GM12878 (cell line): ENCODE results near the gene CRYBA2. TPM values are rescaled to one million over a fixed set of nuclear protein-coding genes. Genes with fewer than 3 reads are reported as not detected.

Experiments used
- ATAC-seq: fragments of 200-7000 bp; cut with Tn5 transposase; 3 replicates; pipeline ENCODE4 v1.9.1; 2020; ENCODE audit warnings: mild to moderate bottlenecking, moderate library complexity
- BruUV-seq: library from RNA; stranded (reverse); fragments of 400-500 nt; replicated peaks from 2 replicates; lab custom pipeline; 2021; lab: Mats Ljungman, UMichigan
- CTCF ChIA-PET: fragments of 300-600 bp; sonication (Branson Sonifier 250); formaldehyde crosslinking; extraction: SDS; loops from one replicate; lab custom pipeline; 2021; ENCODE audit warnings: inconsistent platforms; lab: Yijun Ruan, JAX
- POLR2A ChIA-PET: fragments of 350-600 bp; formaldehyde crosslinking; extraction: SDS; loops from one replicate; lab custom pipeline; 2021; ENCODE audit warnings: inconsistent platforms; lab: Charles Lee
- RAD21 ChIA-PET: fragments of 300-600 bp; sonication (Branson Sonifier 250); formaldehyde crosslinking; loops from one replicate; lab custom pipeline; 2023; ENCODE audit warnings: antibody characterized with exemption; ENCODE audit not compliant: unreplicated experiment; lab: Charles Lee
- SMC1A ChIA-PET: fragments of 300-600 bp; sonication (Branson Sonifier 250); formaldehyde crosslinking; loops from one replicate; lab custom pipeline; 2023; ENCODE audit not compliant: unreplicated experiment, uncharacterized antibody; lab: Charles Lee
- DNase-seq: peaks from one replicate; pipeline ENCODE4 v3.0.0-alpha.2; 2011; ENCODE audit warnings: low read depth, low spot score
- FAIRE-seq: peaks from 3 replicates; lab custom pipeline; 2011; peaks lifted over from hg19 to GRCh38; lab: Jason Lieb, UNC
- H2AFZ ChIP-seq: 2 replicates; pipeline ENCODE4 v1.6.0; 2011; ENCODE audit warnings: low read depth, low read length, control low read depth; ENCODE audit not compliant: control insufficient read depth
- H3K27ac ChIP-seq: 2 replicates; pipeline ENCODE4 v1.5.1; 2011; ENCODE audit warnings: control low read depth; ENCODE audit not compliant: control insufficient read depth, insufficient read depth
- H3K27me3 ChIP-seq, 2 experiments: replicated peaks in 1 of 2; 2 replicates each; pipeline versions ENCODE4 v1.6.0 to v1.6.1; 2011; ENCODE audit warnings: low read length in 1 of 2; ENCODE audit not compliant: control insufficient read depth in 2 of 2, insufficient read depth in 2 of 2
- H3K36me3 ChIP-seq, 2 experiments: 2 replicates each; pipeline ENCODE4 v1.5.1; 2011; ENCODE audit warnings: low read length in 1 of 2; ENCODE audit not compliant: control insufficient read depth in 2 of 2, insufficient read depth in 2 of 2
- H3K4me1 ChIP-seq: 2 replicates; pipeline ENCODE4 v1.6.1; 2011; ENCODE audit warnings: mild to moderate bottlenecking, low read length, moderate library complexity, mixed read lengths; ENCODE audit not compliant: control insufficient read depth, insufficient read depth
- H3K4me2 ChIP-seq: 2 replicates; pipeline ENCODE4 v1.6.0; 2011; ENCODE audit warnings: control low read depth; ENCODE audit not compliant: control insufficient read depth, insufficient read depth
- H3K4me3 ChIP-seq: fragments of 200-600 bp; sonication (generic); 2 replicates; pipeline ENCODE4 v1.5.1; 2016
- H3K79me2 ChIP-seq: 2 replicates; pipeline ENCODE4 v1.6.0; 2011; ENCODE audit warnings: low read length; ENCODE audit not compliant: control insufficient read depth, insufficient read depth
- H3K9ac ChIP-seq: 2 replicates; pipeline ENCODE4 v1.8.0; 2011; ENCODE audit warnings: low read length, control low read depth, mixed read lengths; ENCODE audit not compliant: control insufficient read depth, insufficient read depth
- H3K9me3 ChIP-seq: replicated peaks from 3 replicates; pipeline ENCODE4 v1.5.1; 2011; ENCODE audit warnings: mild to moderate bottlenecking, low read length; ENCODE audit not compliant: control insufficient read depth, insufficient read depth
- H4K20me1 ChIP-seq: 2 replicates; pipeline ENCODE4 v1.6.0; 2011; ENCODE audit not compliant: control insufficient read depth, insufficient read depth
- BCLAF1 ChIP-seq: fragments of 450-650 bp; IDR thresholded peaks from 2 replicates; pipeline ENCODE4 v1.6.1; 2017; ENCODE audit warnings: antibody characterized with exemption, mild to moderate bottlenecking, moderate library complexity
- CREB1 ChIP-seq: IDR thresholded peaks from 2 replicates; pipeline ENCODE4 v1.6.1; 2012; ENCODE audit warnings: low read depth, mild to moderate bottlenecking, inconsistent platforms
- EED ChIP-seq: sonication (generic); IDR thresholded peaks from 2 replicates; pipeline ENCODE4 v1.6.1; 2016; ENCODE audit warnings: antibody characterized with exemption, low read depth
- ELK1 ChIP-seq: IDR thresholded peaks from 2 replicates; pipeline ENCODE4 v1.6.1; 2012; ENCODE audit warnings: low read depth, low read length, improper control_type of control experiment
- MTA3 ChIP-seq: IDR thresholded peaks from 2 replicates; pipeline ENCODE4 v1.6.1; 2012; ENCODE audit warnings: low read length, inconsistent platforms, borderline replicate concordance
- MYB ChIP-seq: fragments of 150-350 bp; IDR thresholded peaks from 2 replicates; pipeline ENCODE4 v1.6.1; 2014; ENCODE audit warnings: mild to moderate bottlenecking, low read depth, low read length, borderline replicate concordance
- NFXL1 ChIP-seq: fragments of 450-650 bp; IDR thresholded peaks from 2 replicates; pipeline ENCODE4 v1.6.1; 2017; ENCODE audit warnings: antibody characterized with exemption, mild to moderate bottlenecking, borderline replicate concordance
- NFYA ChIP-seq: IDR thresholded peaks from 2 replicates; pipeline ENCODE4 v1.6.1; 2011; ENCODE audit warnings: low read depth, mild to moderate bottlenecking, low read length, improper control_type of control experiment, borderline replicate concordance
- SMC3 ChIP-seq: IDR thresholded peaks from 2 replicates; pipeline ENCODE4 v1.6.1; 2011; ENCODE audit warnings: low read length, improper control_type of control experiment, borderline replicate concordance
- USF2 ChIP-seq: IDR thresholded peaks from 2 replicates; pipeline ENCODE4 v1.6.1; 2011; ENCODE audit warnings: low read depth, low read length, improper control_type of control experiment, borderline replicate concordance
- WGBS: methylation state at CpG from one replicate; pipeline ENCODE4 v1.1.6; 2016; ENCODE audit warnings: low lambda C conversion rate; ENCODE audit not compliant: insufficient replicate concordance, insufficient coverage; ENCODE audit errors: missing lambda C conversion rate; 5-methylcytosine and 5-hydroxymethylcytosine counted together
- in situ Hi-C: fragments of 300-500 bp; cut with MboI; formaldehyde crosslinking; loops from 9 replicates; pipeline ENCODE4 v1.14.3; 2018; ENCODE audit warnings: mixed read lengths
- intact Hi-C: fragments of 100-400 bp; cut with micrococcal nuclease; formaldehyde crosslinking; loops from one replicate; pipeline ENCODE4 v1.14.2; 2022; ENCODE audit not compliant: unreplicated experiment
- polyA plus RNA-seq, 11 experiments: library from polyadenylated mRNA; depleted of rRNA in 4 of 11; unstranded in 6 of 11; stranded (reverse) in 5 of 11; fragments of >200 nt; fragmentation: Nextera tagmentation in 4 of 11; fragmentation: Illumina TruSeq in 1 of 11; extraction: Ambion mirVana in 4 of 11; extraction: Trizol in 1 of 11; gene quantifications; 1 replicate in 1 of 11; 2 replicates in 10 of 11; pipeline versions ENCODE4 v1.2.1 to v1.2.3, GENCODE V29; 2011 to 2016; ENCODE audit warnings: inconsistent platforms in 2 of 11, missing spikeins in 2 of 11, low read depth in 1 of 11
- total RNA-seq, 4 experiments: library from RNA; depleted of rRNA in 3 of 4; stranded (reverse); fragments of >200 nt in 3 of 4; fragmentation: Illumina TruSeq in 1 of 4; extraction: Trizol in 1 of 4; gene quantifications; 2 replicates each; pipeline versions ENCODE4 v1.2.1 to v1.2.3, GENCODE V29; 2013 to 2021
- TF ChIP-seq, protein P1 (sequence below): fragments of 450-650 bp; IDR thresholded peaks from 2 replicates; pipeline ENCODE4 v1.6.1; 2017; ENCODE audit warnings: low read depth, mild to moderate bottlenecking, moderate library complexity
- TF ChIP-seq, protein P2 (sequence below), 3 experiments: IDR thresholded peaks in 2 of 3; conservative IDR thresholded peaks in 1 of 3; 2 replicates each; pipeline ENCODE4 v1.5.1; 2011; ENCODE audit warnings: low read depth in 3 of 3, low read length in 3 of 3, mild to moderate bottlenecking in 3 of 3, control low read depth in 2 of 3, moderate library complexity in 2 of 3, inconsistent platforms in 1 of 3, mixed read lengths in 1 of 3; ENCODE audit not compliant: control insufficient read depth in 2 of 3, insufficient read depth in 1 of 3; ENCODE audit errors: extremely low read depth in 1 of 3
- TF ChIP-seq, protein P3 (sequence below): IDR thresholded peaks from 2 replicates; pipeline ENCODE4 v1.6.1; 2011; ENCODE audit warnings: borderline replicate concordance, low read depth, mild to moderate bottlenecking, moderate library complexity, low read length; ENCODE audit not compliant: insufficient read depth, poor library complexity, severe bottlenecking

The CRYBA2 gene
- total and polyA plus RNA-seq, 10 of the 15 experiments (the other 5 are each of a cell fraction or from before 2014, with no cell fraction given) = not detected

DNA sequence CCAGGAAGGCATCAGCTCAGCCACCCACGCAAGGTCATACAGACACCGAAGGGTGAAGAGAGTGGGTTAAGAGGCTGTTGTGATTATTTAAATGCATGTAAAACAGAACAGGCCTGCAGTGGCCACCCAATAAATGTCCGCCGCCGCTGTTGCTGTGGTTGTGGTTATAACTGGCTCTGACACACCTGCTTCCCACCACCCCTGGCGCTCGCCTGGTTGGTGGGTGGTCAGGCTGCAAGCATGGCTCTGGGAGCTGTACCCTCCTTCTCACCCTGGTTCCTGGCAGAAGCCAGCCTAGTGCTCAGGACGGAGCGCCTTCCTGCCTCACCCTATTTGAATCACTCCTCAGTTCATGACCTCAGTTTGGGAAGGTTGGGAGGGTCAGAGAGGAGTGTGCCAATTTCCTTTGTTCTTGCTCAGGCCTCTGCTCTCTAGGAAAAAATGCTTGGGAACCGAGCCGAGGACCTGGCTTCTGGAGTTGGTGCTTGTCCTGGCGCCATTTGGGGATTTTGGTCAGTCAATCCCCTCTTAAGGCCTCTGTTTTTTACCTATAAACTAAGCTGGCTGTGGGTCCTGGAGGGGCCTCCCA is 5.3 kb upstream of the CRYBA2 start:
- H3K9ac ChIP-seq = no peak overlapping the region
- intact Hi-C loops (no loop called here), in situ Hi-C loops (no loop called here)
- no peak for ATAC-seq
- no peak overlapping the region for H3K4me3 ChIP-seq
- SMC1A ChIA-PET = no interaction called here
- no peak for FAIRE-seq
- RAD21 ChIA-PET = no interaction called here
- no peaks in the 10 kb centered on the region for H3K36me3 ChIP-seq
- no TSS peak for BruUV-seq
- CTCF ChIA-PET = interaction anchor here (1.0 kb wide), 1 partner anchor 60 kb away, joined by 3 read pairs; no protein-coding TSS in a partner anchor
- peaks cover 20 to 26% of the 10 kb centered on the region in 2 experiments for H3K27me3 ChIP-seq
- 30% methylated on average over 12 of the region's 12 CpGs for WGBS
- no peaks in the 10 kb centered on the region for H3K4me1 ChIP-seq
- no peak overlapping the region for H3K27ac ChIP-seq
- H4K20me1 ChIP-seq = no peaks in the 10 kb centered on the region
- H3K9me3 ChIP-seq = no peaks in the 10 kb centered on the region
- POLR2A ChIA-PET = no interaction called here
- DNase-seq = no peak
- H2AFZ ChIP-seq = no peak overlapping the region
- no peaks in the 10 kb centered on the region for H3K79me2 ChIP-seq
- H3K4me2 ChIP-seq = no peak overlapping the region
- no peak for TF ChIP-seq CREB1
- TF ChIP-seq, protein P1, sequence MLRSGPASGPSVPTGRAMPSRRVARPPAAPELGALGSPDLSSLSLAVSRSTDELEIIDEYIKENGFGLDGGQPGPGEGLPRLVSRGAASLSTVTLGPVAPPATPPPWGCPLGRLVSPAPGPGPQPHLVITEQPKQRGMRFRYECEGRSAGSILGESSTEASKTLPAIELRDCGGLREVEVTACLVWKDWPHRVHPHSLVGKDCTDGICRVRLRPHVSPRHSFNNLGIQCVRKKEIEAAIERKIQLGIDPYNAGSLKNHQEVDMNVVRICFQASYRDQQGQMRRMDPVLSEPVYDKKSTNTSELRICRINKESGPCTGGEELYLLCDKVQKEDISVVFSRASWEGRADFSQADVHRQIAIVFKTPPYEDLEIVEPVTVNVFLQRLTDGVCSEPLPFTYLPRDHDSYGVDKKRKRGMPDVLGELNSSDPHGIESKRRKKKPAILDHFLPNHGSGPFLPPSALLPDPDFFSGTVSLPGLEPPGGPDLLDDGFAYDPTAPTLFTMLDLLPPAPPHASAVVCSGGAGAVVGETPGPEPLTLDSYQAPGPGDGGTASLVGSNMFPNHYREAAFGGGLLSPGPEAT = no peak
- TF ChIP-seq, protein P2, sequence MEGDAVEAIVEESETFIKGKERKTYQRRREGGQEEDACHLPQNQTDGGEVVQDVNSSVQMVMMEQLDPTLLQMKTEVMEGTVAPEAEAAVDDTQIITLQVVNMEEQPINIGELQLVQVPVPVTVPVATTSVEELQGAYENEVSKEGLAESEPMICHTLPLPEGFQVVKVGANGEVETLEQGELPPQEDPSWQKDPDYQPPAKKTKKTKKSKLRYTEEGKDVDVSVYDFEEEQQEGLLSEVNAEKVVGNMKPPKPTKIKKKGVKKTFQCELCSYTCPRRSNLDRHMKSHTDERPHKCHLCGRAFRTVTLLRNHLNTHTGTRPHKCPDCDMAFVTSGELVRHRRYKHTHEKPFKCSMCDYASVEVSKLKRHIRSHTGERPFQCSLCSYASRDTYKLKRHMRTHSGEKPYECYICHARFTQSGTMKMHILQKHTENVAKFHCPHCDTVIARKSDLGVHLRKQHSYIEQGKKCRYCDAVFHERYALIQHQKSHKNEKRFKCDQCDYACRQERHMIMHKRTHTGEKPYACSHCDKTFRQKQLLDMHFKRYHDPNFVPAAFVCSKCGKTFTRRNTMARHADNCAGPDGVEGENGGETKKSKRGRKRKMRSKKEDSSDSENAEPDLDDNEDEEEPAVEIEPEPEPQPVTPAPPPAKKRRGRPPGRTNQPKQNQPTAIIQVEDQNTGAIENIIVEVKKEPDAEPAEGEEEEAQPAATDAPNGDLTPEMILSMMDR (IDR thresholded peaks at IDR 0.05 in 2 of 3, conservative IDR thresholded peaks at IDR 0.05 in 1 of 3; ENCODE audit: control insufficient read depth in 2 of 3, extremely low read depth in 1 of 3, insufficient read depth in 1 of 3, low read depth in 3 of 3, low read length in 3 of 3) = no peak
- no peak for TF ChIP-seq EED
- TF ChIP-seq USF2 = no peak
- no peak for TF ChIP-seq ELK1
- no peak for TF ChIP-seq MYB
- TF ChIP-seq BCLAF1 = no peak
- TF ChIP-seq NFYA = no peak
- TF ChIP-seq MTA3 = no peak
- no peak for TF ChIP-seq NFXL1
- TF ChIP-seq SMC3 = no peak
- TF ChIP-seq, protein P3, sequence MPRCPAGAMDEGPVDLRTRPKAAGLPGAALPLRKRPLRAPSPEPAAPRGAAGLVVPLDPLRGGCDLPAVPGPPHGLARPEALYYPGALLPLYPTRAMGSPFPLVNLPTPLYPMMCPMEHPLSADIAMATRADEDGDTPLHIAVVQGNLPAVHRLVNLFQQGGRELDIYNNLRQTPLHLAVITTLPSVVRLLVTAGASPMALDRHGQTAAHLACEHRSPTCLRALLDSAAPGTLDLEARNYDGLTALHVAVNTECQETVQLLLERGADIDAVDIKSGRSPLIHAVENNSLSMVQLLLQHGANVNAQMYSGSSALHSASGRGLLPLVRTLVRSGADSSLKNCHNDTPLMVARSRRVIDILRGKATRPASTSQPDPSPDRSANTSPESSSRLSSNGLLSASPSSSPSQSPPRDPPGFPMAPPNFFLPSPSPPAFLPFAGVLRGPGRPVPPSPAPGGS = no peak
